Liver (tissue), 3 donors: Measurements from ENCODE around the gene EPS8L1.

ENCODE experiments used
- CTCF ChIP-seq: fragments of 150-350 bp; IDR thresholded peaks from 2 replicates; pipeline ENCODE4 v1.5.1; 2017; ENCODE audit warnings: improper control_type of control experiment, low read depth, low read length; ENCODE audit not compliant: missing input control
- GABPA ChIP-seq, 2 donors: IDR thresholded peaks in 1 of 2; conservative IDR thresholded peaks in 1 of 2; 2 replicates each; pipeline ENCODE4 v1.6.1; 2016; ENCODE audit warnings: antibody characterized with exemption in 2 of 2, mild to moderate bottlenecking in 1 of 2, moderate library complexity in 1 of 2
- HNF4G ChIP-seq: IDR thresholded peaks from 2 replicates; pipeline ENCODE4 v1.6.1; 2016; ENCODE audit warnings: antibody characterized with exemption
- MAX ChIP-seq: IDR thresholded peaks from 2 replicates; pipeline ENCODE4 v1.6.1; 2016; ENCODE audit warnings: antibody characterized with exemption
- RAD21 ChIP-seq, 2 donors: IDR thresholded peaks; 2 replicates each; pipeline ENCODE4 v1.6.1; 2016; ENCODE audit warnings: antibody characterized with exemption in 2 of 2, mild to moderate bottlenecking in 2 of 2
- REST ChIP-seq: IDR thresholded peaks from 2 replicates; pipeline ENCODE4 v1.6.1; 2016; ENCODE audit warnings: antibody characterized with exemption, mild to moderate bottlenecking
- SP1 ChIP-seq: IDR thresholded peaks from 2 replicates; pipeline ENCODE4 v1.6.1; 2018; ENCODE audit warnings: antibody characterized with exemption, mild to moderate bottlenecking
- TAF1 ChIP-seq: conservative IDR thresholded peaks from 2 replicates; pipeline ENCODE4 v1.6.1; 2016; ENCODE audit warnings: antibody characterized with exemption, mild to moderate bottlenecking
- YY1 ChIP-seq: IDR thresholded peaks from 2 replicates; pipeline ENCODE4 v1.6.1; 2016; ENCODE audit warnings: antibody characterized with exemption, mild to moderate bottlenecking
- donor health status: healthy.
- donor health status: healthy.

- TF ChIP-seq CTCF: no peak
- TF ChIP-seq HNF4G: no peak
- no peak for TF ChIP-seq SP1
- TF ChIP-seq RAD21 (IDR thresholded peaks at IDR 0.05): no peak
- no peak for TF ChIP-seq REST
- TF ChIP-seq TAF1: no peak
- no peak for TF ChIP-seq GABPA (IDR thresholded peaks at IDR 0.05 in 1 of 2, conservative IDR thresholded peaks at IDR 0.05 in 1 of 2)
- no peak for TF ChIP-seq YY1
- TF ChIP-seq MAX: no peak
Observed at GRCh38 chr19:55071129-55071502, 4.6 kb upstream of the EPS8L1 start.
